Activated CD4-positive, alpha-beta memory T cell treated with anti-CD3 and anti-CD28 coated beads for 36 hours (primary cell): ENCODE results near the gene DMD. TPM values are rescaled to one million over a fixed set of nuclear protein-coding genes. Genes with fewer than 3 reads are reported as not detected.
"Not testable (repeated sequence)": the region's sequence is repeated elsewhere in the genome, so short reads cannot be mapped to it uniquely, and the experiment has no call there.

Source experiments
- CTCF ChIA-PET: fragments of 350-600 bp; sonication (Branson Sonifier 250); formaldehyde crosslinking; loops from one replicate; lab custom pipeline; 2021; ENCODE audit warnings: antibody characterized with exemption, inconsistent platforms; lab: Charles Lee
- POLR2A ChIA-PET: fragments of 350-600 bp; sonication (Branson Sonifier 250); formaldehyde crosslinking; loops from one replicate; lab custom pipeline; 2021; ENCODE audit warnings: antibody characterized with exemption; lab: Charles Lee
- DNase-seq: peaks from one replicate; pipeline ENCODE4 v3.0.0-alpha.2; 2020
- H3K27ac Mint-ChIP-seq: one replicate; pipeline ENCODE4 v1.8.0; 2021; ENCODE audit warnings: mixed read lengths
- H3K27me3 Mint-ChIP-seq: one replicate; pipeline ENCODE4 v1.8.0; 2021; ENCODE audit warnings: mixed read lengths
- H3K36me3 Mint-ChIP-seq: one replicate; pipeline ENCODE4 v1.8.0; 2021; ENCODE audit warnings: mixed read lengths
- H3K4me1 Mint-ChIP-seq: one replicate; pipeline ENCODE4 v1.8.0; 2021; ENCODE audit warnings: low read depth, mixed read lengths
- H3K4me3 Mint-ChIP-seq: one replicate; pipeline ENCODE4 v1.8.0; 2021; ENCODE audit warnings: mild to moderate bottlenecking, mixed read lengths
- H3K9me3 Mint-ChIP-seq: one replicate; pipeline ENCODE4 v1.8.0; 2021; ENCODE audit warnings: mixed read lengths
- intact Hi-C: fragments of 100-400 bp; cut with micrococcal nuclease; formaldehyde crosslinking; loops from one replicate; pipeline ENCODE4 v1.15.1; 2023
- total RNA-seq, 2 experiments: library from RNA; stranded (reverse); gene quantifications; one replicate each; pipeline ENCODE4 v1.2.3, GENCODE V29; 2021

Gene DMD
- total RNA-seq, 2 experiments from 2014 or later: 0.64 to 1.5 TPM

GRCh38 chrX:31471229-31471628, 1740.1 kb downstream of the DMD start:
- CTCF ChIA-PET: no interaction called here
- DNase-seq: no peak
- H3K27ac Mint-ChIP-seq: no peak overlapping the region
- POLR2A ChIA-PET: no interaction called here
- no peaks in the 10 kb centered on the region for H3K27me3 Mint-ChIP-seq
- intact Hi-C loops: no loop called here
- H3K36me3 Mint-ChIP-seq: no peaks in the 10 kb centered on the region
- no peak overlapping the region for H3K4me3 Mint-ChIP-seq
- H3K9me3 Mint-ChIP-seq: no peaks in the 10 kb centered on the region
- no peaks in the 10 kb centered on the region for H3K4me1 Mint-ChIP-seq

GRCh38 chrX:31470753-31471152, 1740.6 kb downstream of the DMD start:
- H3K27ac Mint-ChIP-seq, CTCF ChIA-PET, H3K27me3 Mint-ChIP-seq, H3K36me3 Mint-ChIP-seq, intact Hi-C loops, DNase-seq, POLR2A ChIA-PET, H3K4me1 Mint-ChIP-seq, H3K9me3 Mint-ChIP-seq, H3K4me3 Mint-ChIP-seq: not testable (repeated sequence)

GRCh38 chrX:31464306-31464915, 1746.9 kb downstream of the DMD start:
- H3K4me1 Mint-ChIP-seq: no peaks in the 10 kb centered on the region

GRCh38 chrX:31461266-31461665, 1750.1 kb downstream of the DMD start:
- Mint-ChIP-seq H3K4me1 (no peaks in the 10 kb centered on the region), H3K4me3 (no peak overlapping the region), H3K27ac (no peak overlapping the region), H3K9me3 (no peaks in the 10 kb centered on the region), H3K27me3 (no peaks in the 10 kb centered on the region), H3K36me3 (no peaks in the 10 kb centered on the region)
- DNase-seq: no peak
- intact Hi-C loops: no loop called here
- ChIA-PET POLR2A (no interaction called here), CTCF (no interaction called here)

More at GRCh38 chrX:31464306-31464915, 1746.9 kb downstream of the DMD start:
- H3K27ac Mint-ChIP-seq: no peak overlapping the region
- CTCF ChIA-PET: no interaction called here
- POLR2A ChIA-PET: no interaction called here
- DNase-seq: no peak
- no peaks in the 10 kb centered on the region for H3K9me3 Mint-ChIP-seq
- no peaks in the 10 kb centered on the region for H3K36me3 Mint-ChIP-seq
- H3K4me3 Mint-ChIP-seq: no peak overlapping the region
- intact Hi-C loops: no loop called here
- H3K27me3 Mint-ChIP-seq: no peaks in the 10 kb centered on the region

GRCh38 chrX:31459361-31459760, 1752.0 kb downstream of the DMD start:
- Mint-ChIP-seq H3K9me3 (no peaks in the 10 kb centered on the region), H3K36me3 (no peaks in the 10 kb centered on the region), H3K4me3 (no peak overlapping the region), H3K27me3 (no peaks in the 10 kb centered on the region), H3K27ac (no peak overlapping the region), H3K4me1 (no peaks in the 10 kb centered on the region)
- DNase-seq: no peak
- intact Hi-C loops: no loop called here
- ChIA-PET POLR2A (no interaction called here), CTCF (no interaction called here)

- no peak overlapping the region for H3K4me3 Mint-ChIP-seq
- no peak for DNase-seq
- intact Hi-C loops: no loop called here
- H3K9me3 Mint-ChIP-seq: no peaks in the 10 kb centered on the region
- no peaks in the 10 kb centered on the region for H3K27me3 Mint-ChIP-seq
- H3K4me1 Mint-ChIP-seq: no peaks in the 10 kb centered on the region
- POLR2A ChIA-PET: no interaction called here
- no peak overlapping the region for H3K27ac Mint-ChIP-seq
- no peaks in the 10 kb centered on the region for H3K36me3 Mint-ChIP-seq
- CTCF ChIA-PET: no interaction called here
Observed at GRCh38 chrX:31449965-31450364, 1761.4 kb downstream of the DMD start.

GRCh38 chrX:31449081-31449480, 1762.3 kb downstream of the DMD start:
- CTCF ChIA-PET: no interaction called here
- Mint-ChIP-seq H3K36me3 (no peaks in the 10 kb centered on the region), H3K27me3 (no peaks in the 10 kb centered on the region), H3K27ac (no peak overlapping the region), H3K4me1 (no peaks in the 10 kb centered on the region), H3K9me3 (no peaks in the 10 kb centered on the region), H3K4me3 (no peak overlapping the region)
- intact Hi-C loops: no loop called here
- DNase-seq: no peak
- POLR2A ChIA-PET: no interaction called here

- Mint-ChIP-seq H3K27me3 (no peaks in the 10 kb centered on the region), H3K4me1 (no peaks in the 10 kb centered on the region), H3K27ac (no peak overlapping the region), H3K4me3 (no peak overlapping the region), H3K36me3 (no peaks in the 10 kb centered on the region), H3K9me3 (no peaks in the 10 kb centered on the region)
- intact Hi-C loops: no loop called here
- POLR2A ChIA-PET: no interaction called here
- CTCF ChIA-PET: no interaction called here
- no peak for DNase-seq
Observed at GRCh38 chrX:31445542-31445941, 1765.8 kb downstream of the DMD start.

GRCh38 chrX:31443654-31444053, 1767.7 kb downstream of the DMD start:
- no peak for DNase-seq
- no peaks in the 10 kb centered on the region for H3K9me3 Mint-ChIP-seq
- intact Hi-C loops: no loop called here
- H3K27me3 Mint-ChIP-seq: no peaks in the 10 kb centered on the region
- no peak overlapping the region for H3K4me3 Mint-ChIP-seq
- ChIA-PET POLR2A (no interaction called here), CTCF (no interaction called here)
- H3K36me3 Mint-ChIP-seq: no peaks in the 10 kb centered on the region
- H3K27ac Mint-ChIP-seq: no peak overlapping the region
- H3K4me1 Mint-ChIP-seq: no peaks in the 10 kb centered on the region

GRCh38 chrX:31440546-31440945, 1770.8 kb downstream of the DMD start:
- Mint-ChIP-seq H3K27me3 (peaks cover 2% of the 10 kb centered on the region), H3K9me3 (no peaks in the 10 kb centered on the region), H3K4me3 (no peak overlapping the region), H3K27ac (no peak overlapping the region), H3K4me1 (no peaks in the 10 kb centered on the region), H3K36me3 (no peaks in the 10 kb centered on the region)
- ChIA-PET POLR2A (no interaction called here), CTCF (no interaction called here)
- no peak for DNase-seq
- intact Hi-C loops: no loop called here

- ChIA-PET POLR2A (no interaction called here), CTCF (no interaction called here)
- Mint-ChIP-seq H3K9me3 (no peaks in the 10 kb centered on the region), H3K4me3 (no peak overlapping the region), H3K27ac (no peak overlapping the region), H3K4me1 (no peaks in the 10 kb centered on the region), H3K27me3 (peaks cover 2% of the 10 kb centered on the region), H3K36me3 (no peaks in the 10 kb centered on the region)
- intact Hi-C loops: no loop called here
- no peak for DNase-seq
Observed at GRCh38 chrX:31436424-31436823, 1774.9 kb downstream of the DMD start.

- no peaks in the 10 kb centered on the region for H3K4me1 Mint-ChIP-seq
- ChIA-PET CTCF (no interaction called here), POLR2A (no interaction called here)
- H3K9me3 Mint-ChIP-seq: no peaks in the 10 kb centered on the region
- H3K36me3 Mint-ChIP-seq: no peaks in the 10 kb centered on the region
- intact Hi-C loops: no loop called here
- no peak for DNase-seq
- no peak overlapping the region for H3K27ac Mint-ChIP-seq
- no peak overlapping the region for H3K4me3 Mint-ChIP-seq
- peaks cover 2% of the 10 kb centered on the region for H3K27me3 Mint-ChIP-seq
Observed at GRCh38 chrX:31435592-31435991, 1775.8 kb downstream of the DMD start.

GRCh38 chrX:31433856-31434255, 1777.5 kb downstream of the DMD start:
- intact Hi-C loops: no loop called here
- CTCF ChIA-PET: no interaction called here

More at GRCh38 chrX:31433856-31434255, 1777.5 kb downstream of the DMD start:
- peaks cover 2% of the 10 kb centered on the region for H3K27me3 Mint-ChIP-seq
- no peaks in the 10 kb centered on the region for H3K36me3 Mint-ChIP-seq
- no peak overlapping the region for H3K4me3 Mint-ChIP-seq
- no peaks in the 10 kb centered on the region for H3K4me1 Mint-ChIP-seq
- DNase-seq: no peak
- no peak overlapping the region for H3K27ac Mint-ChIP-seq
- POLR2A ChIA-PET: no interaction called here
- no peaks in the 10 kb centered on the region for H3K9me3 Mint-ChIP-seq
